ENCODE results near the gene SGCD. TPM values are rescaled to one million over a fixed set of nuclear protein-coding genes. Genes with fewer than 3 reads are reported as not detected.

The SGCD gene
- total RNA-seq, 2 experiments from 2014 or later: not detected

DNA sequence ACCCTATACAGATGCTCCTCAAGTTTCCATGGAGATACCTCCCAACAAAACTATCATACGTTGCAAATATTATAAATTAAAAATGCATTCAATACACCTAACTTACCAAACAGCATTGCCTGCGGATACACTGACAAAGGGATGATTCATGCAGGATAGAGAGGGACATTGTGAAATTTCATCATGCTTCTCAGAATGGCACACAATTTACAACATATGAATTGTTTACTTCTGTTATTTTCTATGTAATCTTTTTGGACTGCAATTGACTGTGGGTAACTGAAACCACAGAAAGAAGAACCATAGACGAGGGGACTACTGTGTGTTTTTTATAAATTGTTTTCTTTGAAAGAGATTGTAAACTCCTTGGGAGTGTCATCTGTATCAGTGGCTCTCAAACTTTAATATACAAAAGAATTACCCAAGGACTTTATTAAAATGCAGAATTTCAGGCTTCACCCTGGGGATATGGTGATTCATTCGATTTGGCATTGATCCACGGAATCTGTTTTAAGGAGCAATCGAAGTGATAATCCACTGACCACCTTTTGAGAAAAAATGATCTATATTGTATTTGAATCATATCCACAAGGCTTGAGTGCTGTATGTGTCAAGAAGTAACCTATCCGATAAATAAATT lies 146.4 kb downstream of the SGCD start:
- H3K4me3 Mint-ChIP-seq: no peak overlapping the region
- H3K27ac Mint-ChIP-seq: no peak overlapping the region
- Histone ChIP-seq H3K9me3 (ENCODE audit: control insufficient read depth in 1 of 2, insufficient read depth in 1 of 2, low read length in 2 of 2) (no peaks in the 10 kb centered on the region), H3K36me3 (ENCODE audit: insufficient read depth, low read length) (no peaks in the 10 kb centered on the region), H3K4me3 (ENCODE audit: low read length) (no peak overlapping the region), H3K27ac (ENCODE audit: low read depth in 1 of 2, low read length in 2 of 2) (no peak overlapping the region), H3K27me3 (ENCODE audit: control insufficient read depth in 1 of 2, insufficient read depth in 2 of 2, low read length in 2 of 2) (no peaks in the 10 kb centered on the region), H3K4me1 (ENCODE audit: insufficient read depth, low read length) (no peaks in the 10 kb centered on the region)
- TF ChIP-seq, protein P1, sequence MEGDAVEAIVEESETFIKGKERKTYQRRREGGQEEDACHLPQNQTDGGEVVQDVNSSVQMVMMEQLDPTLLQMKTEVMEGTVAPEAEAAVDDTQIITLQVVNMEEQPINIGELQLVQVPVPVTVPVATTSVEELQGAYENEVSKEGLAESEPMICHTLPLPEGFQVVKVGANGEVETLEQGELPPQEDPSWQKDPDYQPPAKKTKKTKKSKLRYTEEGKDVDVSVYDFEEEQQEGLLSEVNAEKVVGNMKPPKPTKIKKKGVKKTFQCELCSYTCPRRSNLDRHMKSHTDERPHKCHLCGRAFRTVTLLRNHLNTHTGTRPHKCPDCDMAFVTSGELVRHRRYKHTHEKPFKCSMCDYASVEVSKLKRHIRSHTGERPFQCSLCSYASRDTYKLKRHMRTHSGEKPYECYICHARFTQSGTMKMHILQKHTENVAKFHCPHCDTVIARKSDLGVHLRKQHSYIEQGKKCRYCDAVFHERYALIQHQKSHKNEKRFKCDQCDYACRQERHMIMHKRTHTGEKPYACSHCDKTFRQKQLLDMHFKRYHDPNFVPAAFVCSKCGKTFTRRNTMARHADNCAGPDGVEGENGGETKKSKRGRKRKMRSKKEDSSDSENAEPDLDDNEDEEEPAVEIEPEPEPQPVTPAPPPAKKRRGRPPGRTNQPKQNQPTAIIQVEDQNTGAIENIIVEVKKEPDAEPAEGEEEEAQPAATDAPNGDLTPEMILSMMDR (IDR thresholded peaks at IDR 0.05): no peak
- H3K9me3 Mint-ChIP-seq: no peaks in the 10 kb centered on the region
- DNase-seq (no peak), ATAC-seq (ENCODE audit: poor library complexity) (no peak)
- CTCF ChIA-PET: no interaction called here
- H3K4me1 Mint-ChIP-seq (ENCODE audit: low read depth): no peaks in the 10 kb centered on the region
- intact Hi-C loops (cut with DNase I, micrococcal nuclease): no loop called here
- H3K36me3 Mint-ChIP-seq (ENCODE audit: low read depth): no peaks in the 10 kb centered on the region
- H3K27me3 Mint-ChIP-seq: no peaks in the 10 kb centered on the region
- POLR2A ChIA-PET: no interaction called here

DNA sequence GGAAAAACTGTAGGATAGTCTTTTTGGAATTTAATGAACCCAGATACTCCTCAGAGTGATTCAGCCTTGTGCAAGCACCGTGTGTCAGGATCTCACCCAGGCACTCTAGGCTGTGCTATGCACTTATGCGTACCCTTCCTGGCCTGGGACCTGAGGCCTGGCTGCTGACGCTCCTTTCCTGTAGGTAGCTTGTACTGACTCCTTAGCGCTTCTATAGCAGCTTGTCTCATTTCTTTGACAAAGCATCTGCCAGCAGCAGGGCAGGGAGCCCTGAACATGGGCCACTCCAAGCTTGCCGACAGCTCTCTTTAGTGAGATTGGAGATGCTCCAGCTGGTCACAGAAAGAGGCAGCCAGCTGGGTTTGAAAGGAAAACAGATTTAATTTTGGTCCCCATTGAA lies 147.3 kb downstream of the SGCD start:
- H3K4me1 ChIP-seq (ENCODE audit: insufficient read depth, low read length): no peaks in the 10 kb centered on the region
- no peak overlapping the region for H3K27ac ChIP-seq (ENCODE audit: low read depth in 1 of 2, low read length in 2 of 2)
- no peak for ATAC-seq (ENCODE audit: poor library complexity)
- H3K27me3 ChIP-seq (ENCODE audit: control insufficient read depth in 1 of 2, insufficient read depth in 2 of 2, low read length in 2 of 2): no peaks in the 10 kb centered on the region
- intact Hi-C loops (cut with DNase I, micrococcal nuclease): no loop called here
- no peak overlapping the region for H3K4me3 ChIP-seq (ENCODE audit: low read length)
- TF ChIP-seq, protein P1 (IDR thresholded peaks at IDR 0.05): no peak
- POLR2A ChIA-PET: no interaction called here
- no peak for DNase-seq
- H3K9me3 Mint-ChIP-seq: no peaks in the 10 kb centered on the region
- no peak overlapping the region for H3K27ac Mint-ChIP-seq
- CTCF ChIA-PET: no interaction called here
- H3K27me3 Mint-ChIP-seq: no peaks in the 10 kb centered on the region
- H3K36me3 Mint-ChIP-seq (ENCODE audit: low read depth): no peaks in the 10 kb centered on the region
- no peaks in the 10 kb centered on the region for H3K4me1 Mint-ChIP-seq (ENCODE audit: low read depth)
- no peaks in the 10 kb centered on the region for H3K36me3 ChIP-seq (ENCODE audit: insufficient read depth, low read length)
- H3K4me3 Mint-ChIP-seq: no peak overlapping the region
- H3K9me3 ChIP-seq (ENCODE audit: control insufficient read depth in 1 of 2, insufficient read depth in 1 of 2, low read length in 2 of 2): no peaks in the 10 kb centered on the region

DNA sequence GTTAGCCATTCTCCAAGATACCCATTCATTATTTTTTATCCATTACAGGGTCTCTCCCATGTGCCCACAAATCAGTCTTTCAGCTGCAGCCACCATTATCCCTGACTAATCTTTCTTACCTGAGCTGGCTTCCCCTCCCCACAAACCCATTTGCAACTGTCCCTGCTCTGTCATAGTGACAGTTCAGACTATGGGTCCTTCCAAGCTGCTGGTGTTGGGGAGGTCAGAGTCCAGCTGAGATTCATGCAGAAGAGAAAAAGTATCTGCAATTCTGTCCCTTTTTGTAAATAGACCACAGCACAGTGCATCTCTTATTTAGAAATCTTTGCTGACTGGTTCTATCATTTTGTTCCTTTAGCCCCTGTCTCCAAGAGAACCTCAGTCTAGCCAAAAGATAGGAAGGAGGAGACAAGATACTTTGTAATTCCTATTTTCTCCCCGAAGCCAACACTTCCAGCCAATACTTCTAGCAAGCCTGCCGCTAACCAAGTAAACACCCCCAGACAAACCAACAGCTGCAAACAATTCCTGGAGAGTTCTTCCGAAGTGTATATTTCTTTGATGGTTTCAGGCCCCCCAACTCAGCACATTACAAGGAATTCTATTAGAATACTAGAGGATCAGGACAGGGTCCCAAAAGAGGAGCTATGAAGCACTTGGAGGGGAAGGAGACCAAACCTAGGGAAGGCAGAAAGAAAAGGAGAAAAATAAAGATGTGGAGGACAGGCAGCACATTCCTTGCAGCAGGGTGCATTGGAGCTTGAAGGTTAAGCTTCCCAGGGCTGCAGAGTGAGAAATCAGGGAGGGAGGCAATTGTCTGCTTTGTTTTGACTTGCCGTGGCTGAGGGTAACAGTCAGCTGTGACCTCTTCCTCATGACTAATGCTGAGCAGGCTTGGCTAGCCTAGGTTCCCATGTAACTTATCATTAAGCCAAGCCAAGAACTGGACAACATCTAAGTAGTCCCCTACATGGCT lies 148.5 kb downstream of the SGCD start:
- H3K27ac Mint-ChIP-seq: no peak overlapping the region
- Histone ChIP-seq H3K27ac (ENCODE audit: low read depth in 1 of 2, low read length in 2 of 2) (no peak overlapping the region), H3K4me1 (ENCODE audit: insufficient read depth, low read length) (no peaks in the 10 kb centered on the region), H3K36me3 (ENCODE audit: insufficient read depth, low read length) (no peaks in the 10 kb centered on the region), H3K9me3 (ENCODE audit: control insufficient read depth in 1 of 2, insufficient read depth in 1 of 2, low read length in 2 of 2) (no peaks in the 10 kb centered on the region), H3K27me3 (ENCODE audit: control insufficient read depth in 1 of 2, insufficient read depth in 2 of 2, low read length in 2 of 2) (no peaks in the 10 kb centered on the region), H3K4me3 (ENCODE audit: low read length) (no peak overlapping the region)
- intact Hi-C loops (cut with DNase I, micrococcal nuclease): no loop called here
- no peak for DNase-seq
- TF ChIP-seq, protein P1 (IDR thresholded peaks at IDR 0.05): no peak
- no peaks in the 10 kb centered on the region for H3K4me1 Mint-ChIP-seq (ENCODE audit: low read depth)
- POLR2A ChIA-PET: no interaction called here
- no peak overlapping the region for H3K4me3 Mint-ChIP-seq
- CTCF ChIA-PET: interaction anchor here (0.6 kb wide), 1 partner anchor 27 kb away, joined by 3 read pairs; no protein-coding TSS in a partner anchor
- H3K27me3 Mint-ChIP-seq: no peaks in the 10 kb centered on the region
- no peaks in the 10 kb centered on the region for H3K36me3 Mint-ChIP-seq (ENCODE audit: low read depth)
- no peaks in the 10 kb centered on the region for H3K9me3 Mint-ChIP-seq
- ATAC-seq (ENCODE audit: poor library complexity): no peak

Measured in CD4-positive, alpha-beta T cell (primary cell).